ENCODE results near the gene SSC5D. TPM values are rescaled to one million over a fixed set of nuclear protein-coding genes. Genes with fewer than 3 reads are reported as not detected.
A peak's percentile ranks its signal among the peaks of the same experiment; 100 is the strongest.

Gene SSC5D
- polyA plus RNA-seq, 1 experiment: 2.1 TPM

DNA sequence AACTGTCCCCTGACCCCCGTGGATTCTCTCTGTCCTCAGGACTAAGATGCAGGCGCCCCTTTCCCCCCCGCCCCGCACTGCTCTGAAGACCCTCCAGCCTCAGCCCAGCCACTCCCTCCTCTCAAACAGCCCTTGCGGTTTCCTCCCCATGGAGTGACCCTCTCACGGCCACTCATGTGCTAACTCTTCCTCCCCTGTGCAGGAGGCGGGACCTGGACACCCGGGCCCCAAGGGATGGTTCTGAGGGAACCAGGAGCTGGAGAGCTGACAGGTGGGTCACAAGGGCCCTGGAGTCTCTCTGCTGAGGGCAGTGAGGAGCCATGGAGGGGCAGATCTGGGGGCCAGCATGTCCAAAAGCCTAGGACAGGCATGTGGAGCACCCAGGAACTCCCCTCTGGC lies 28.7 kb upstream of the SSC5D start:
- POLR2A ChIA-PET: interaction anchor here (1.0 kb wide), 1 partner anchor 17 kb away, joined by 6 read pairs; the partner anchor contains the start of gene ZNF628
- Histone ChIP-seq H3K9me3 (ENCODE audit: control insufficient read depth, insufficient read depth, low read length) (no peaks in the 10 kb centered on the region), H3K27ac (ENCODE audit: low read depth, low read length) (no peak overlapping the region), H3K4me3 (ENCODE audit: low read depth, low read length) (peak overlapping the region; percentile 20; the same call in 1 of the 2 replicates), H3K27me3 (ENCODE audit: control insufficient read depth, insufficient read depth, low read length) (peaks cover 3% of the 10 kb centered on the region)
- CTCF ChIA-PET: interaction anchor here (1.4 to 3.5 kb wide), 3 partner anchors 9 to 319 kb away, joined by 3 to 25 read pairs (median 3); no protein-coding TSS in a partner anchor
- TF ChIP-seq, protein P1, sequence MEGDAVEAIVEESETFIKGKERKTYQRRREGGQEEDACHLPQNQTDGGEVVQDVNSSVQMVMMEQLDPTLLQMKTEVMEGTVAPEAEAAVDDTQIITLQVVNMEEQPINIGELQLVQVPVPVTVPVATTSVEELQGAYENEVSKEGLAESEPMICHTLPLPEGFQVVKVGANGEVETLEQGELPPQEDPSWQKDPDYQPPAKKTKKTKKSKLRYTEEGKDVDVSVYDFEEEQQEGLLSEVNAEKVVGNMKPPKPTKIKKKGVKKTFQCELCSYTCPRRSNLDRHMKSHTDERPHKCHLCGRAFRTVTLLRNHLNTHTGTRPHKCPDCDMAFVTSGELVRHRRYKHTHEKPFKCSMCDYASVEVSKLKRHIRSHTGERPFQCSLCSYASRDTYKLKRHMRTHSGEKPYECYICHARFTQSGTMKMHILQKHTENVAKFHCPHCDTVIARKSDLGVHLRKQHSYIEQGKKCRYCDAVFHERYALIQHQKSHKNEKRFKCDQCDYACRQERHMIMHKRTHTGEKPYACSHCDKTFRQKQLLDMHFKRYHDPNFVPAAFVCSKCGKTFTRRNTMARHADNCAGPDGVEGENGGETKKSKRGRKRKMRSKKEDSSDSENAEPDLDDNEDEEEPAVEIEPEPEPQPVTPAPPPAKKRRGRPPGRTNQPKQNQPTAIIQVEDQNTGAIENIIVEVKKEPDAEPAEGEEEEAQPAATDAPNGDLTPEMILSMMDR (IDR thresholded peaks at IDR 0.05; ENCODE audit: low read depth, low read length): no peak
- DNase-seq (ENCODE audit: low read depth, low spot score): no peak

DNA sequence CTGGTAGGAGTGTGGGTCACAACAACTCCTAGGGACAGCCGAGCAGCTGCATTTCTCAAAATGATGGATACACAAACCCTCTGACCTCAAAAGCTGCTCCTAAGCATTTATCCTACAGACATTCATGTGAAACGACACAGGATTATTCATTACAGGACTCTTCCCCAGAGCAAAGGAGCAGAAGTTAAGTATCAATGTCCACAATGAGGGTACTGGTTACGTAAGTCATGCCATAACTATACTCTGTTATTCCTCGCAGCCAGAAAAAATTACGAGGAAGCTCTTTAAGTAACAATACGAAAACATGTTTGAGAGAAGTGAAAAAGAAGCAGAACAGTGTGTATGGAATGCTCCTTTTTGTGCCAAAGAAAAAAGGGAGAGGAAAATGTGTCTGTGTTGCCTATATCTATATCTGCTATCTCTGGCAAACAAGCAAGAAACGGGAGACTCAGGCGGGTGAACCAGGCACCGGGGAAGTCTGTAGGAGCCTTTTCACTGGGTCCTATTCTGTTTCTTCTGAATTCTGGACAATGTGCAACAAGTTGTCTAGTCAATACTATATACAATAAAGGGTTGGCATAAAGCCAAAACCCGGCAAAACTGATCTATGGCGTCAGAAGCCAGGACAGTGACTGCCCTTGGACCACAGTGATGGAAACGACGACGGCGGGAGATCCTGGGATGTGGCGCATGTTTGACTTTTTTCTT lies 28.1 kb upstream of the SSC5D start:
- H3K9me3 ChIP-seq (ENCODE audit: control insufficient read depth, insufficient read depth, low read length): no peaks in the 10 kb centered on the region
- CTCF ChIA-PET: interaction anchor here (0.8 to 3.5 kb wide), 3 partner anchors 8 to 168 kb away, joined by 3 to 25 read pairs (median 3); no protein-coding TSS in a partner anchor
- H3K27me3 ChIP-seq (ENCODE audit: control insufficient read depth, insufficient read depth, low read length): peaks cover 3% of the 10 kb centered on the region
- peak overlapping the region; percentile 47 for H3K27ac ChIP-seq (ENCODE audit: low read depth, low read length)
- H3K4me3 ChIP-seq (ENCODE audit: low read depth, low read length): peak overlapping the region; percentile 97
- POLR2A ChIA-PET: interaction anchor here (1.0 kb wide), 1 partner anchor 16 kb away, joined by 6 read pairs; the partner anchor contains the start of gene ZNF628
- TF ChIP-seq, protein P1 (IDR thresholded peaks at IDR 0.05; ENCODE audit: low read depth, low read length): no peak
- DNase-seq (ENCODE audit: low read depth, low spot score): no peak

DNA sequence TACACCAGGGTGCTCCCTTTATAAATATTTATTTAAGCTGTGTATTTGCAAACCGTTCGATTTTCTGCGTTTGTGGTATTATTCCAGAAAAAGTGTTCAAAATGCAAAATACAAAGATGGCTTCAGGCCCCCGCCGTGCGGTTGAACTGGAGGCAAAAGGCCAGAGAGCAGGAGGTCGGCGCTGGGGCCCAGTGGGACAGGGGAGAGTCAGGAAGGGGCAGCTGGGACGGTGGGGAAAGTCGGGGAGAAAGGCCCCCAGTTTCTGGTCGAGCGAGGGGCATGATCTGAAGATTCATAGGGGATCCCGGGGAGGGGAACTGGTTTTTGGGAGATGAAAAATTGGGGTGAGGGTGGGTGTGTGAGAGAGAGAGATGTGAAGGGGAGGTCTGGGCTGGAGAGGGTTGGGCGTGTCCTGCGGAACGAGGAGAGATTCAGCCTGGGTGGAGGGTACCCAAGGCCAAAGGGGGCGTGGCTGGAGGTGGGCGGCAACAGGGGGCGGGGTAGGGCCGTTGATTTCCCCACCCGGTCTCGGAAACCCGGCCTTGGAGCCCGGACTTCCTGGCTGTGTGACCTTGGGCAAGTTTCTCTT lies 27.5 kb upstream of the SSC5D start:
- CTCF ChIA-PET: interaction anchor here (0.8 to 3.5 kb wide), 2 partner anchors 7 to 43 kb away, joined by 3 to 25 read pairs; no protein-coding TSS in a partner anchor
- H3K27ac ChIP-seq (ENCODE audit: low read depth, low read length): peak overlapping the region; percentile 90
- TF ChIP-seq, protein P1 (IDR thresholded peaks at IDR 0.05; ENCODE audit: low read depth, low read length): no peak
- POLR2A ChIA-PET: no interaction called here
- no peaks in the 10 kb centered on the region for H3K9me3 ChIP-seq (ENCODE audit: control insufficient read depth, insufficient read depth, low read length)
- H3K4me3 ChIP-seq (ENCODE audit: low read depth, low read length): peak overlapping the region; percentile 97
- peaks cover 3% of the 10 kb centered on the region for H3K27me3 ChIP-seq (ENCODE audit: control insufficient read depth, insufficient read depth, low read length)
- DNase-seq (ENCODE audit: low read depth, low spot score): peak; percentile 48

DNA sequence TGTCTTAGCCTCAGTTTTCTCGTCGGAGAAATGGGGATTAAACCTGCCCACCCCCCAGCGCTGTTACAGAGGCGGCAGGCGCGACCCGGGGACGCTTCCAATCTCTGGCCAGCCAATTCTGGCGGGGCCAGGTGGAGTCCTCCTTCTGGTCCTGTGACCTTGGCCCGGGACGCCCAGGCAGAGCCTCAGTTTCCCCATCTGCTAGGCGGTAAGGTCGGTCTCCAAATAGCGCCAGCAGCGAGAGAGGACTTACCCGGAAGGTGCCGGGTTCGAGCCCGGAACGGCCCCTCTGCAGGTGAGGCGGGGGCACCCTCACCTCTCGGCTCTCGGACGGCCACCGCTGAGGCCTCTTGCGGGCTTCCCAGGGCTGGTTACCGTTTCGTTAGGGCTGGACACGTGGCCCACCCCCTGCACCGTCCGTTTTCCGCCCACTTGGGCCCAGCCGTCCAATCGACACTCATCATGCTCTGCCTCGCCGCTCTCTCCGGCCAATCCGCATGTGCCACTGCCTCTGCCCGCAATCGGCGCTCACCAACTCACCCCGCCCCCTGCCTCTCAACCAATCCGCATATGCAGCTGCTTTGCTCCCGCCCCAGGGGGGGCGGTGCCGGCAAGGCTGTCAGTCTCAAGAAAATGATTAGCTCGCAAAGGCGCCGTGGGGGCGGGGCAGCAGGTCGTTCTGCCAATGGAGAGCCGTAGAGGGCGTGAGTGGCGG lies 26.8 kb upstream of the SSC5D start, which contains the start of gene ISOC2:
ISOC2 (minus strand) TSS at position 384 of the 715 bp plus-strand sequence. CDS start 5,156 bp downstream, outside the sequence.
- ChIA-PET POLR2A (interaction anchor here (0.5 to 1.1 kb wide), 13 partner anchors 15 to 988 kb away, joined by 3 to 12 read pairs (median 4); partner anchors contain the start of genes CDC42EP5, NAT14, PPP1R12C and PPP6R1), CTCF (interaction anchor here (0.5 to 1.0 kb wide), 3 partner anchors 10 to 192 kb away, joined by 3 to 6 read pairs (median 5); no protein-coding TSS in a partner anchor)
- TF ChIP-seq, protein P1 (IDR thresholded peaks at IDR 0.05; ENCODE audit: low read depth, low read length): no peak

More for the DNA sequence above, 26.8 kb upstream of the SSC5D start, which contains the start of gene ISOC2:
- Histone ChIP-seq H3K9me3 (ENCODE audit: control insufficient read depth, insufficient read depth, low read length) (no peaks in the 10 kb centered on the region), H3K27ac (ENCODE audit: low read depth, low read length) (peak within 1 kb of the TSS; percentile 90), H3K27me3 (ENCODE audit: control insufficient read depth, insufficient read depth, low read length) (peaks cover 3% of the 10 kb centered on the region), H3K4me3 (ENCODE audit: low read depth, low read length) (peak within 1 kb of the TSS; percentile 97)
- DNase-seq (ENCODE audit: low read depth, low spot score): peak; percentile 99
